SK-N-SH treated with all-trans-retinoic acid at 6 μM for 48 hours (cell line): ENCODE results near the gene SFT2D3.

ENCODE experiments used
- ATAC-seq: fragments of 200-7000 bp; cut with Tn5 transposase; 3 replicates; pipeline ENCODE4 v1.9.1; 2020; ENCODE audit warnings: mild to moderate bottlenecking, moderate library complexity
- ARNTL ChIP-seq: fragments of 450-650 bp; formaldehyde crosslinking; IDR thresholded peaks from 2 replicates; pipeline ENCODE4 v1.5.0; 2020; ENCODE audit warnings: low read depth, mild to moderate bottlenecking, moderate library complexity, borderline replicate concordance
- BACH2 ChIP-seq: fragments of 250-450 bp; sonication (Bioruptor Pico); IDR thresholded peaks from 2 replicates; pipeline ENCODE4 v1.9.0; 2021; ENCODE audit warnings: mild to moderate bottlenecking, borderline replicate concordance
- CSDC2 ChIP-seq: fragments of 250-450 bp; sonication (Bioruptor Pico); IDR thresholded peaks from 2 replicates; pipeline ENCODE4 v1.5.0; 2020; ENCODE audit warnings: mild to moderate bottlenecking, moderate library complexity
- ESRRG ChIP-seq: fragments of 250-450 bp; sonication (Bioruptor Pico); IDR thresholded peaks from 2 replicates; pipeline ENCODE4 v1.6.1; 2021; ENCODE audit warnings: mild to moderate bottlenecking
- ISL1 ChIP-seq: fragments of 250-450 bp; sonication (Bioruptor Pico); IDR thresholded peaks from 2 replicates; pipeline ENCODE4 v2.1.2; 2022; ENCODE audit warnings: mild to moderate bottlenecking, moderate library complexity
- OSR1 ChIP-seq: fragments of 250-450 bp; sonication (Bioruptor Pico); IDR thresholded peaks from 2 replicates; pipeline ENCODE4 v1.8.0; 2022; ENCODE audit warnings: moderate library complexity, mild to moderate bottlenecking, inconsistent platforms
- PPARA ChIP-seq: fragments of 250-450 bp; sonication (Bioruptor Pico); IDR thresholded peaks from 2 replicates; pipeline ENCODE4 v1.5.0; 2020; ENCODE audit warnings: mild to moderate bottlenecking, borderline replicate concordance
- RARB ChIP-seq: fragments of 250-450 bp; sonication (Bioruptor Pico); IDR thresholded peaks from 2 replicates; pipeline ENCODE4 v1.8.0; 2021; ENCODE audit warnings: mild to moderate bottlenecking, moderate library complexity
- TCF4 ChIP-seq: fragments of 250-450 bp; sonication (Bioruptor Pico); IDR thresholded peaks from 2 replicates; pipeline ENCODE4 v1.8.0; 2021; ENCODE audit warnings: mild to moderate bottlenecking, moderate library complexity, borderline replicate concordance
- TOX ChIP-seq: fragments of 250-450 bp; sonication (Bioruptor Pico); IDR thresholded peaks from 2 replicates; pipeline ENCODE4 v1.8.0; 2021; ENCODE audit warnings: mild to moderate bottlenecking, moderate library complexity, borderline replicate concordance
- ZFP3 ChIP-seq: fragments of 250-450 bp; sonication (Bioruptor Pico); IDR thresholded peaks from 2 replicates; pipeline ENCODE4 v1.5.0; 2020; ENCODE audit warnings: mild to moderate bottlenecking, moderate library complexity
- ZFP30 ChIP-seq: fragments of 450-650 bp; formaldehyde crosslinking; IDR thresholded peaks from 2 replicates; pipeline ENCODE4 v1.5.0; 2022; ENCODE audit warnings: mild to moderate bottlenecking, moderate library complexity
- ZNF565 ChIP-seq: fragments of 450-650 bp; formaldehyde crosslinking; conservative IDR thresholded peaks from 2 replicates; pipeline ENCODE4 v1.5.0; 2020; ENCODE audit warnings: low read depth, mild to moderate bottlenecking, moderate library complexity
- ZNF8 ChIP-seq: fragments of 450-650 bp; formaldehyde crosslinking; IDR thresholded peaks from 2 replicates; pipeline ENCODE4 v1.5.0; 2020; ENCODE audit warnings: mild to moderate bottlenecking, moderate library complexity
- TF ChIP-seq, protein P1 (sequence below): fragments of 250-450 bp; sonication (Bioruptor Pico); IDR thresholded peaks from 2 replicates; pipeline ENCODE4 v1.5.1; 2021; ENCODE audit warnings: mild to moderate bottlenecking, moderate library complexity
- TF ChIP-seq, protein P2 (sequence below): fragments of 250-450 bp; sonication (Bioruptor Pico); IDR thresholded peaks from 2 replicates; pipeline ENCODE4 v1.5.0; 2020; ENCODE audit warnings: mild to moderate bottlenecking, moderate library complexity
- TF ChIP-seq, protein P3 (sequence below): fragments of 250-450 bp; sonication (Bioruptor Pico); IDR thresholded peaks from 2 replicates; pipeline ENCODE4 v1.8.0; 2021; ENCODE audit warnings: low read depth, mild to moderate bottlenecking, moderate library complexity, borderline replicate concordance
- TF ChIP-seq, protein P4 (sequence below): fragments of 250-450 bp; sonication (Bioruptor Pico); IDR thresholded peaks from 2 replicates; pipeline ENCODE4 v1.5.1; 2020; ENCODE audit warnings: low read depth, mild to moderate bottlenecking, moderate library complexity
- TF ChIP-seq, protein P5 (sequence below): fragments of 250-450 bp; sonication (Bioruptor Pico); IDR thresholded peaks from 2 replicates; pipeline ENCODE4 v1.8.0; 2020; ENCODE audit warnings: mild to moderate bottlenecking, moderate library complexity, borderline replicate concordance

Gene SFT2D3

DNA sequence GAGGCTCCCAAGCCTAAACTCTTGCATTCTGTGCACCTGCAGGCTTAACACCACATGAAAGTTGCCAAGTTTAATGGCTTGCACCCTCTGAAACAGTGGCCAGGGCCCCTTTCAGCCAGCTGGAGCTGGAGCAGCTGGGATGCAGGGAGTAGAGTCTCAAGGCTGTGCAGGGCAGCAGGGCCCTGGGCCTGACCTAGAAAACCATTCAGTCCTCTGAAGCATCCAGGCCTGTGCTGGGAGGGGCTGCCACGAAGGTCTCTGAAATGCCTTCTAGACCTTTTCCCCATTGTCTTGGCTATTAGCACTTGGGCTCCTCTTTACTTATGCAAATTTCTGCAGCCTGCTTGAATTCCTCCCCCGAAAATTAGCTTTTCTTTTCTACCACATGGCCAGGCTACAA is 10.6 kb upstream of the SFT2D3 start:
- no peak for ATAC-seq
- TF ChIP-seq, protein P1, sequence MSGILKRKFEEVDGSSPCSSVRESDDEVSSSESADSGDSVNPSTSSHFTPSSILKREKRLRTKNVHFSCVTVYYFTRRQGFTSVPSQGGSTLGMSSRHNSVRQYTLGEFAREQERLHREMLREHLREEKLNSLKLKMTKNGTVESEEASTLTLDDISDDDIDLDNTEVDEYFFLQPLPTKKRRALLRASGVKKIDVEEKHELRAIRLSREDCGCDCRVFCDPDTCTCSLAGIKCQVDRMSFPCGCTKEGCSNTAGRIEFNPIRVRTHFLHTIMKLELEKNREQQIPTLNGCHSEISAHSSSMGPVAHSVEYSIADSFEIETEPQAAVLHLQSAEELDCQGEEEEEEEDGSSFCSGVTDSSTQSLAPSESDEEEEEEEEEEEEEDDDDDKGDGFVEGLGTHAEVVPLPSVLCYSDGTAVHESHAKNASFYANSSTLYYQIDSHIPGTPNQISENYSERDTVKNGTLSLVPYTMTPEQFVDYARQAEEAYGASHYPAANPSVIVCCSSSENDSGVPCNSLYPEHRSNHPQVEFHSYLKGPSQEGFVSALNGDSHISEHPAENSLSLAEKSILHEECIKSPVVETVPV (CRISPR knock-in tag), result no peak
- TF ChIP-seq RARB, result no peak
- no peak for TF ChIP-seq ZNF565 (CRISPR knock-in tag)
- TF ChIP-seq, protein P2, sequence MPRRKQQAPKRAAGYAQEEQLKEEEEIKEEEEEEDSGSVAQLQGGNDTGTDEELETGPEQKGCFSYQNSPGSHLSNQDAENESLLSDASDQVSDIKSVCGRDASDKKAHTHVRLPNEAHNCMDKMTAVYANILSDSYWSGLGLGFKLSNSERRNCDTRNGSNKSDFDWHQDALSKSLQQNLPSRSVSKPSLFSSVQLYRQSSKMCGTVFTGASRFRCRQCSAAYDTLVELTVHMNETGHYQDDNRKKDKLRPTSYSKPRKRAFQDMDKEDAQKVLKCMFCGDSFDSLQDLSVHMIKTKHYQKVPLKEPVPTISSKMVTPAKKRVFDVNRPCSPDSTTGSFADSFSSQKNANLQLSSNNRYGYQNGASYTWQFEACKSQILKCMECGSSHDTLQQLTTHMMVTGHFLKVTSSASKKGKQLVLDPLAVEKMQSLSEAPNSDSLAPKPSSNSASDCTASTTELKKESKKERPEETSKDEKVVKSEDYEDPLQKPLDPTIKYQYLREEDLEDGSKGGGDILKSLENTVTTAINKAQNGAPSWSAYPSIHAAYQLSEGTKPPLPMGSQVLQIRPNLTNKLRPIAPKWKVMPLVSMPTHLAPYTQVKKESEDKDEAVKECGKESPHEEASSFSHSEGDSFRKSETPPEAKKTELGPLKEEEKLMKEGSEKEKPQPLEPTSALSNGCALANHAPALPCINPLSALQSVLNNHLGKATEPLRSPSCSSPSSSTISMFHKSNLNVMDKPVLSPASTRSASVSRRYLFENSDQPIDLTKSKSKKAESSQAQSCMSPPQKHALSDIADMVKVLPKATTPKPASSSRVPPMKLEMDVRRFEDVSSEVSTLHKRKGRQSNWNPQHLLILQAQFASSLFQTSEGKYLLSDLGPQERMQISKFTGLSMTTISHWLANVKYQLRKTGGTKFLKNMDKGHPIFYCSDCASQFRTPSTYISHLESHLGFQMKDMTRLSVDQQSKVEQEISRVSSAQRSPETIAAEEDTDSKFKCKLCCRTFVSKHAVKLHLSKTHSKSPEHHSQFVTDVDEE (CRISPR knock-in tag), result no peak
- TF ChIP-seq CSDC2, result no peak

DNA sequence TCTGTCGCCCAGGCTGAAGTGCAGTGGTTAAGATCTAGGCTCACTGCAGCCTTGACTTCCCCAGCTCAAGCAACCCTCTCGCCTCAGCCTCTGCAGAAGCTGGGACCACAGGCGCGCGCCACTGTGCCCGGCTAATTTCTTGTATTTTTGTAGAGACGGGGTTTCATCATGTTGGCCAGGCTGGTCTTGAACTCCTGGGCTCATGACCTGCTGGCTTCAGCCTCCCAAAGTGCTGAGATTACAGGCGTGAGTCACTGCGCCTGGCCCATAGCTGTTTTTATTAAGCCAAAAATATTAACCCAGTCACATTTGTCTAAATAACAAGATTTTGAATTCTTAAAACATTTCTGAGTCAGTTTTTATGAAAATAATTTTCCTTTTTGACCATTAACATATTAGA is 6.3 kb upstream of the SFT2D3 start:
- no peak for ATAC-seq

More for the DNA sequence above, 6.3 kb upstream of the SFT2D3 start:
- TF ChIP-seq, protein P3, sequence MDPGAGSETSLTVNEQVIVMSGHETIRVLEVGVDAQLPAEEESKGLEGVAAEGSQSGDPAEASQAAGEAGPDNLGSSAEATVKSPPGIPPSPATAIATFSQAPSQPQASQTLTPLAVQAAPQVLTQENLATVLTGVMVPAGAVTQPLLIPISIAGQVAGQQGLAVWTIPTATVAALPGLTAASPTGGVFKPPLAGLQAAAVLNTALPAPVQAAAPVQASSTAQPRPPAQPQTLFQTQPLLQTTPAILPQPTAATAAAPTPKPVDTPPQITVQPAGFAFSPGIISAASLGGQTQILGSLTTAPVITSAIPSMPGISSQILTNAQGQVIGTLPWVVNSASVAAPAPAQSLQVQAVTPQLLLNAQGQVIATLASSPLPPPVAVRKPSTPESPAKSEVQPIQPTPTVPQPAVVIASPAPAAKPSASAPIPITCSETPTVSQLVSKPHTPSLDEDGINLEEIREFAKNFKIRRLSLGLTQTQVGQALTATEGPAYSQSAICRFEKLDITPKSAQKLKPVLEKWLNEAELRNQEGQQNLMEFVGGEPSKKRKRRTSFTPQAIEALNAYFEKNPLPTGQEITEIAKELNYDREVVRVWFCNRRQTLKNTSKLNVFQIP (CRISPR knock-in tag), result no peak
- TF ChIP-seq ISL1 (CRISPR knock-in tag), result no peak
- TF ChIP-seq ZFP30 (CRISPR knock-in tag), result no peak
- TF ChIP-seq, protein P2 (CRISPR knock-in tag), result no peak
- TF ChIP-seq CSDC2, result no peak
- TF ChIP-seq OSR1, result no peak
- no peak for TF ChIP-seq ZNF565 (CRISPR knock-in tag)
- no peak for TF ChIP-seq ARNTL
- no peak for TF ChIP-seq BACH2 (CRISPR knock-in tag)
- TF ChIP-seq, protein P1 (CRISPR knock-in tag), result no peak
- TF ChIP-seq, protein P4, sequence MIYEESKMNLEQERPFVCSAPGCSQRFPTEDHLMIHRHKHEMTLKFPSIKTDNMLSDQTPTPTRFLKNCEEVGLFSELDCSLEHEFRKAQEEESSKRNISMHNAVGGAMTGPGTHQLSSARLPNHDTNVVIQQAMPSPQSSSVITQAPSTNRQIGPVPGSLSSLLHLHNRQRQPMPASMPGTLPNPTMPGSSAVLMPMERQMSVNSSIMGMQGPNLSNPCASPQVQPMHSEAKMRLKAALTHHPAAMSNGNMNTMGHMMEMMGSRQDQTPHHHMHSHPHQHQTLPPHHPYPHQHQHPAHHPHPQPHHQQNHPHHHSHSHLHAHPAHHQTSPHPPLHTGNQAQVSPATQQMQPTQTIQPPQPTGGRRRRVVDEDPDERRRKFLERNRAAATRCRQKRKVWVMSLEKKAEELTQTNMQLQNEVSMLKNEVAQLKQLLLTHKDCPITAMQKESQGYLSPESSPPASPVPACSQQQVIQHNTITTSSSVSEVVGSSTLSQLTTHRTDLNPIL (CRISPR knock-in tag), result no peak
- TF ChIP-seq RARB, result no peak
- TF ChIP-seq TOX, result no peak
- TF ChIP-seq ZFP3 (CRISPR knock-in tag), result no peak
- TF ChIP-seq ESRRG (CRISPR knock-in tag), result no peak
- TF ChIP-seq PPARA (CRISPR knock-in tag), result no peak
- TF ChIP-seq, protein P5, sequence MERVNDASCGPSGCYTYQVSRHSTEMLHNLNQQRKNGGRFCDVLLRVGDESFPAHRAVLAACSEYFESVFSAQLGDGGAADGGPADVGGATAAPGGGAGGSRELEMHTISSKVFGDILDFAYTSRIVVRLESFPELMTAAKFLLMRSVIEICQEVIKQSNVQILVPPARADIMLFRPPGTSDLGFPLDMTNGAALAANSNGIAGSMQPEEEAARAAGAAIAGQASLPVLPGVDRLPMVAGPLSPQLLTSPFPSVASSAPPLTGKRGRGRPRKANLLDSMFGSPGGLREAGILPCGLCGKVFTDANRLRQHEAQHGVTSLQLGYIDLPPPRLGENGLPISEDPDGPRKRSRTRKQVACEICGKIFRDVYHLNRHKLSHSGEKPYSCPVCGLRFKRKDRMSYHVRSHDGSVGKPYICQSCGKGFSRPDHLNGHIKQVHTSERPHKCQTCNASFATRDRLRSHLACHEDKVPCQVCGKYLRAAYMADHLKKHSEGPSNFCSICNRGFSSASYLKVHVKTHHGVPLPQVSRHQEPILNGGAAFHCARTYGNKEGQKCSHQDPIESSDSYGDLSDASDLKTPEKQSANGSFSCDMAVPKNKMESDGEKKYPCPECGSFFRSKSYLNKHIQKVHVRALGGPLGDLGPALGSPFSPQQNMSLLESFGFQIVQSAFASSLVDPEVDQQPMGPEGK (CRISPR knock-in tag), result no peak
- no peak for TF ChIP-seq ZNF8 (CRISPR knock-in tag)
- TF ChIP-seq TCF4 (CRISPR knock-in tag), result no peak
